OCI-LY7 (cell line): ENCODE data around the gene TNFRSF11A.

Experiments used
- EZH2phosphoT487 ChIP-seq: fragments of 200-600 bp; sonication (generic); IDR thresholded peaks from 2 replicates; pipeline ENCODE4 v1.6.1; 2018; ENCODE audit warnings: low read depth, borderline replicate concordance, mild to moderate bottlenecking, mixed run types, antibody characterized with exemption, low read length, moderate library complexity, mixed read lengths
- TF ChIP-seq, protein P1 (sequence below): fragments of 200-600 bp; sonication (generic); conservative IDR thresholded peaks from 2 replicates; pipeline ENCODE4 v1.5.1; 2014; ENCODE audit warnings: mild to moderate bottlenecking, antibody characterized with exemption, low read length, moderate library complexity, mixed read lengths

DNA sequence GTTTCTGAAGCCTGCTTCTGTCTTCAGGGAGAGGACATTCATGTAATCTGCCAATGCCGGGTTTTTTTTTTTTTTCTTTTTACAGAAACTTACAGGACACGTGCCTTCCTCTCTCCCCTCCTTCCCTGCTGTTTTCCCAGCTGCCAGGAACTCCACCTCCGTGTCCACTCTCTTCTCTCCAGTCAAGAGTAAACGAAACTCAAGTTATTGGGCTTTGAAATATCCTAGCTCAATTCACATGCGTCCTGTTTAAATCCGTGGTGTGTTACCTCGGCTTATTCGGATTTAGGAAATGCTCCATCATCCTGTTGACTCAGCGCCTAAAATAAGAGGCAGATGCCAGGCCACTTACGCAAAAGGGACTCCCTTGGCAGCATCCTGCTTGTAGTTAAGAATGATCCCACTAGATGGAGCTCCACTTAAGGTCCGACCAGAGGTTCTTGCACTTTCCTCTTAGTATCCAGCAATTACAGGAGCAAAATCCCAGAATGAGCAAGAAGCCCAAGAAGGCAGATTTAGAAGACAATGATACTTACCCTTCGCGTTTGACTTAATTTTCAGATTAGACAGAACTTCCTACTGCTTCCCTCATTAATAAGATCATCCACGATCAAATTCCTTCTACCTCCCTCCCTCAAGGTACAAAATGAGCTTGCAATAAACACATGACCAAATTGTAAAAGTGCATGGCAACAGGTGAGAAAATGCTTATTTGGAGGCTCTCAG, 100.5 kb downstream of the TNFRSF11A start:
- TF ChIP-seq, protein P1, sequence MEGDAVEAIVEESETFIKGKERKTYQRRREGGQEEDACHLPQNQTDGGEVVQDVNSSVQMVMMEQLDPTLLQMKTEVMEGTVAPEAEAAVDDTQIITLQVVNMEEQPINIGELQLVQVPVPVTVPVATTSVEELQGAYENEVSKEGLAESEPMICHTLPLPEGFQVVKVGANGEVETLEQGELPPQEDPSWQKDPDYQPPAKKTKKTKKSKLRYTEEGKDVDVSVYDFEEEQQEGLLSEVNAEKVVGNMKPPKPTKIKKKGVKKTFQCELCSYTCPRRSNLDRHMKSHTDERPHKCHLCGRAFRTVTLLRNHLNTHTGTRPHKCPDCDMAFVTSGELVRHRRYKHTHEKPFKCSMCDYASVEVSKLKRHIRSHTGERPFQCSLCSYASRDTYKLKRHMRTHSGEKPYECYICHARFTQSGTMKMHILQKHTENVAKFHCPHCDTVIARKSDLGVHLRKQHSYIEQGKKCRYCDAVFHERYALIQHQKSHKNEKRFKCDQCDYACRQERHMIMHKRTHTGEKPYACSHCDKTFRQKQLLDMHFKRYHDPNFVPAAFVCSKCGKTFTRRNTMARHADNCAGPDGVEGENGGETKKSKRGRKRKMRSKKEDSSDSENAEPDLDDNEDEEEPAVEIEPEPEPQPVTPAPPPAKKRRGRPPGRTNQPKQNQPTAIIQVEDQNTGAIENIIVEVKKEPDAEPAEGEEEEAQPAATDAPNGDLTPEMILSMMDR, result peak; percentile 77
- TF ChIP-seq EZH2phosphoT487, result no peak
